ENCODE measurements around the gene CLOCK.

- TF ChIP-seq CTCF (CRISPR knock-in tag; IDR thresholded peaks at IDR 0.05), result 0 out of 2 replicates have a peak, but pooled peaks have one; percentile 6
- TF ChIP-seq ASH2L (IDR thresholded peaks at IDR 0.05; ENCODE audit: insufficient read length, low read depth, low read length), result no peak
- TF ChIP-seq NR2F2 (IDR thresholded peaks at IDR 0.05; ENCODE audit: borderline replicate concordance, low read depth), result no peak
- TF ChIP-seq, protein P1, sequence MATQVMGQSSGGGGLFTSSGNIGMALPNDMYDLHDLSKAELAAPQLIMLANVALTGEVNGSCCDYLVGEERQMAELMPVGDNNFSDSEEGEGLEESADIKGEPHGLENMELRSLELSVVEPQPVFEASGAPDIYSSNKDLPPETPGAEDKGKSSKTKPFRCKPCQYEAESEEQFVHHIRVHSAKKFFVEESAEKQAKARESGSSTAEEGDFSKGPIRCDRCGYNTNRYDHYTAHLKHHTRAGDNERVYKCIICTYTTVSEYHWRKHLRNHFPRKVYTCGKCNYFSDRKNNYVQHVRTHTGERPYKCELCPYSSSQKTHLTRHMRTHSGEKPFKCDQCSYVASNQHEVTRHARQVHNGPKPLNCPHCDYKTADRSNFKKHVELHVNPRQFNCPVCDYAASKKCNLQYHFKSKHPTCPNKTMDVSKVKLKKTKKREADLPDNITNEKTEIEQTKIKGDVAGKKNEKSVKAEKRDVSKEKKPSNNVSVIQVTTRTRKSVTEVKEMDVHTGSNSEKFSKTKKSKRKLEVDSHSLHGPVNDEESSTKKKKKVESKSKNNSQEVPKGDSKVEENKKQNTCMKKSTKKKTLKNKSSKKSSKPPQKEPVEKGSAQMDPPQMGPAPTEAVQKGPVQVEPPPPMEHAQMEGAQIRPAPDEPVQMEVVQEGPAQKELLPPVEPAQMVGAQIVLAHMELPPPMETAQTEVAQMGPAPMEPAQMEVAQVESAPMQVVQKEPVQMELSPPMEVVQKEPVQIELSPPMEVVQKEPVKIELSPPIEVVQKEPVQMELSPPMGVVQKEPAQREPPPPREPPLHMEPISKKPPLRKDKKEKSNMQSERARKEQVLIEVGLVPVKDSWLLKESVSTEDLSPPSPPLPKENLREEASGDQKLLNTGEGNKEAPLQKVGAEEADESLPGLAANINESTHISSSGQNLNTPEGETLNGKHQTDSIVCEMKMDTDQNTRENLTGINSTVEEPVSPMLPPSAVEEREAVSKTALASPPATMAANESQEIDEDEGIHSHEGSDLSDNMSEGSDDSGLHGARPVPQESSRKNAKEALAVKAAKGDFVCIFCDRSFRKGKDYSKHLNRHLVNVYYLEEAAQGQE (IDR thresholded peaks at IDR 0.05; ENCODE audit: borderline replicate concordance in 1 of 2, low read depth in 1 of 2, low read length in 2 of 2), result no peak
- TF ChIP-seq ZNF230 (CRISPR knock-in tag; IDR thresholded peaks at IDR 0.05), result no peak
- TF ChIP-seq SOX13 (IDR thresholded peaks at IDR 0.05), result no peak
- TF ChIP-seq SOX13 (CRISPR knock-in tag; conservative IDR thresholded peaks at IDR 0.05 in 1 of 2, IDR thresholded peaks at IDR 0.05 in 1 of 2), result no peak
- no peak for TF ChIP-seq EEA1 (CRISPR knock-in tag; IDR thresholded peaks at IDR 0.05; ENCODE audit: borderline replicate concordance)
- TF ChIP-seq NR2F1 (CRISPR knock-in tag; IDR thresholded peaks at IDR 0.05), result no peak
- TF ChIP-seq, protein P2, sequence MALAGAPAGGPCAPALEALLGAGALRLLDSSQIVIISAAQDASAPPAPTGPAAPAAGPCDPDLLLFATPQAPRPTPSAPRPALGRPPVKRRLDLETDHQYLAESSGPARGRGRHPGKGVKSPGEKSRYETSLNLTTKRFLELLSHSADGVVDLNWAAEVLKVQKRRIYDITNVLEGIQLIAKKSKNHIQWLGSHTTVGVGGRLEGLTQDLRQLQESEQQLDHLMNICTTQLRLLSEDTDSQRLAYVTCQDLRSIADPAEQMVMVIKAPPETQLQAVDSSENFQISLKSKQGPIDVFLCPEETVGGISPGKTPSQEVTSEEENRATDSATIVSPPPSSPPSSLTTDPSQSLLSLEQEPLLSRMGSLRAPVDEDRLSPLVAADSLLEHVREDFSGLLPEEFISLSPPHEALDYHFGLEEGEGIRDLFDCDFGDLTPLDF (CRISPR knock-in tag; IDR thresholded peaks at IDR 0.05), result no peak
- TF ChIP-seq USF2 (IDR thresholded peaks at IDR 0.05; ENCODE audit: low read depth, low read length), result no peak
- no peak for TF ChIP-seq USF2 (CRISPR knock-in tag; IDR thresholded peaks at IDR 0.05; ENCODE audit: borderline replicate concordance)
- TF ChIP-seq POLR2AphosphoS5 (IDR thresholded peaks at IDR 0.05; ENCODE audit: low read depth, low read length), result no peak
- no peak for TF ChIP-seq ZNF563 (CRISPR knock-in tag; IDR thresholded peaks at IDR 0.05)
- no peak for TF ChIP-seq CEBPB (IDR thresholded peaks at IDR 0.05; ENCODE audit: borderline replicate concordance, low read depth, low read length)
Measured at GRCh38 chr4:55435141-55435841, 111.4 kb downstream of the CLOCK start.
